Astrocyte of the cerebellum (primary cell): ENCODE results near the gene KCNB1.

ENCODE experiments used
- DNase-seq: peaks from one replicate; pipeline ENCODE4 v3.0.0-alpha.2; 2011; ENCODE audit warnings: low read depth
- H3K4me3 ChIP-seq: 2 replicates; pipeline ENCODE4 v1.5.1; 2011; ENCODE audit warnings: mild to moderate bottlenecking, low read depth, low read length, moderate library complexity
- in situ Hi-C: cut with HindIII; loops from 2 replicates; pipeline ENCODE4 v1.10.0; 2017; ENCODE audit warnings: low sequenced_read_pairs
- TF ChIP-seq, protein P1 (sequence below): IDR thresholded peaks from 2 replicates; pipeline ENCODE4 v1.5.1; 2012; ENCODE audit warnings: low read length, low read depth, moderate library complexity, mild to moderate bottlenecking; ENCODE audit errors: missing control alignments

KCNB1 gene

DNA sequence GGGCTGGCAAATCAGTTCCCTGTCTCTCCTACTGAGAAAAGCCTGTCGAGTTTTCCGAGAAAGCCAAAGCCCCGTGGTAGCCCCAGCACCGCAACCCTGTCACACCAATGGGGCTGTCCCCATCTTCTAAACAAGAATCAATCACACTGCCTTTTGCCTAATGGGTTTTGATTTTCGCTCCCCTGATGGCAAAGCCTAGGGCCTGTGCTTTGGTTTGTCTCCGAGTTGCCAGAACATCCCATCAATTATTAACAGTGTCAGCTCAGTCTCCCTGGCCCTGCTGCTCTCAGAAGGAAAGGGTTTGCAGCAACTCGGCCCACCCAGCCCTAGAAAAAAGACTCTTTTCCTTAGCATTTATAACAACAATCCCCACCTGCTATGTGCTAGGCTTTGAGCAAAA, 4.2 kb downstream of the KCNB1 start:
- TF ChIP-seq, protein P1, sequence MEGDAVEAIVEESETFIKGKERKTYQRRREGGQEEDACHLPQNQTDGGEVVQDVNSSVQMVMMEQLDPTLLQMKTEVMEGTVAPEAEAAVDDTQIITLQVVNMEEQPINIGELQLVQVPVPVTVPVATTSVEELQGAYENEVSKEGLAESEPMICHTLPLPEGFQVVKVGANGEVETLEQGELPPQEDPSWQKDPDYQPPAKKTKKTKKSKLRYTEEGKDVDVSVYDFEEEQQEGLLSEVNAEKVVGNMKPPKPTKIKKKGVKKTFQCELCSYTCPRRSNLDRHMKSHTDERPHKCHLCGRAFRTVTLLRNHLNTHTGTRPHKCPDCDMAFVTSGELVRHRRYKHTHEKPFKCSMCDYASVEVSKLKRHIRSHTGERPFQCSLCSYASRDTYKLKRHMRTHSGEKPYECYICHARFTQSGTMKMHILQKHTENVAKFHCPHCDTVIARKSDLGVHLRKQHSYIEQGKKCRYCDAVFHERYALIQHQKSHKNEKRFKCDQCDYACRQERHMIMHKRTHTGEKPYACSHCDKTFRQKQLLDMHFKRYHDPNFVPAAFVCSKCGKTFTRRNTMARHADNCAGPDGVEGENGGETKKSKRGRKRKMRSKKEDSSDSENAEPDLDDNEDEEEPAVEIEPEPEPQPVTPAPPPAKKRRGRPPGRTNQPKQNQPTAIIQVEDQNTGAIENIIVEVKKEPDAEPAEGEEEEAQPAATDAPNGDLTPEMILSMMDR = no peak
- in situ Hi-C loops = no loop called here
- DNase-seq = no peak
- no peak overlapping the region for H3K4me3 ChIP-seq

DNA sequence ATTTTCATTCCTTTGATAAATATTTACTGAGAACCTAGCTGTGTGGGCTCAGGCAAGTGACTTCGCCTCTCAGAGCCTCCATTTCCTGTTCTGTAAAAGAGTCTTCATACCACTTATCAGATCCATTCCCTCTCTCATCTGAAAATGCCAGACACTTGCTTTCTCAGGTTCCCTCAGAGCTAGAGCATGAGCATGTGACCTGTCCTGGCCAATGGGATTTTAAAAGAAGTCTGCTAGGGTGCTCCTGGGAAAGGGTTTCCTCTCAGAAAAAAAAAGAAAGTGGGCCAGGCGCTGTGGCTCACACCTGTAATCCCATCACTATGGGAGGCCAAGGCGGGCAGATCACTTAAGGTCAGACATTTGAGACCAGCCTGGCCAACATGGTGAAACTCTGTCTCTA, 5.3 kb downstream of the KCNB1 start:
- H3K4me3 ChIP-seq = no peak overlapping the region
- TF ChIP-seq, protein P1 = no peak
- in situ Hi-C loops = no loop called here

DNA sequence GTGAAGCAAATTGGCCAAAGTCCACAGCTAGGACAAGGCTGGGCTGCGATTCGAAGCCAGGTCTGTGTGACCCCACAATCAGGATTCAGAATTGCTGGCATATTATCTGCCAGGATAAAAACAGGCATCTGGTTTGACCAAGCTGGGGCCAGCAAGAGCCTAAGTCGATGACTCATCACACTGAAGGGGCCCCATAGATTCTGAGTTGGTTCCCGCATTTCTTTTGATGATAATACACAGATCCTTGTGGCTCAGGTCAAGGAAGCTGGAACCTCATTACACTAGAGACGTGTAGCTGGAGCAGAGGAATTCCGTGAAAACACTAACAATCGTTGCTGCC, 6.5 kb downstream of the KCNB1 start:
- TF ChIP-seq, protein P1 = no peak
- in situ Hi-C loops = no loop called here
- no peak for DNase-seq
- no peak overlapping the region for H3K4me3 ChIP-seq

More for the DNA sequence above, 5.3 kb downstream of the KCNB1 start:
- no peak for DNase-seq

DNA sequence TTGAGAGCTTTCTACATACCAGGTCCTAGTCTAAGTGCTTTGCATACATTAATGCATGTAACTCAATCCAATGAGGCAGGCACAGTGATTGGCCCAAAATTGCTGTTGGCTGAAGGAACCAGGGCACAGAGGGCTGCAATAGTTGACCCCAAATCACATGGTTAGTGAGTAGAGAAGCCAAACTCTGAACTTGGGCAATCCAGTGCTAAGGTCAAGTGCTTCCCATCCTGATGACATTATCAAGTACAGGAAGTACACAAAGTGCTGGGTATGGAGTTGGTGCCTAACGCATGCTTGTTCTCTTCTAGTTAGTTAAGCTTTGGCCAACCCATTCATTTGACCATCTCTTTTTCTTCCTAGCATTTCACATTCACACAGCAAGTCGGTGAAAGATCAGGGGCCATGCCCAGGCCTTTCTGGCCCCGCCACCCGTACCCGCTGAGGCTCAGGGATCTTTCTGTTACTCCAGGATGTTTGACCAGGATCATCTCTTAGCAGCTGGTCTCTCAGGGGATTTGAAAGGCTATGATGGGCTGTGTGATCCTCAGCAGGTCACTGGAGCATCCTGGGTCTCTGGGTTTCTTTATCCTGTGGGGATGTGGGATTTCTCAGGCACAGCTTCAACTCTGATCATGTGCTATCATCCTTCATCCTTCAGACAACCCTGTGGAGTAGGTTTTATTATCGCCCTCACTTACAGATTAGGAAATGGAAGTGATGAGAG, 7.0 kb downstream of the KCNB1 start:
- in situ Hi-C loops = no loop called here
- H3K4me3 ChIP-seq = no peak overlapping the region
- no peak for DNase-seq
- TF ChIP-seq, protein P1 = no peak

DNA sequence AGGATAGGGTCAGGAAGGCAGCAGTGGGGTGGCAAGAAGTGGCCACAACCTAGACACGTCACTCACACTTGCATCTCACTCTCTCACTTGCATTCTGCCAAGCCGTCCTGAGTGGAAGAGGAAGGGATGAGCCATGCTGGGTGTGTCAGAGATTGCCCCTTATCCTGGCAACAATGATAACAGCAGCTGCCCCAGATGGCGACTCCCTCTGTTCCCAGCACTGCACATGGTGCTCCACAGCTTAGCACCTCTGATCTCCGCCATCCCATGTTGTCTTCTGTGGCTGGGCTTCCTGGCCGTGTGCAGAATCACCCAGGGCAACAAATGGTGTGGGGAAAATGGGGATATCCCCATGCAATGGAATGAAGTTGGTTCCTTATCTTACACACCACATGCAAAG, 11.1 kb downstream of the KCNB1 start:
- H3K4me3 ChIP-seq = no peak overlapping the region
- no peak for DNase-seq
- TF ChIP-seq, protein P1 = no peak
- in situ Hi-C loops = loop anchor here (5.0 kb wide), 1 partner anchor 39 kb away; no protein-coding TSS in a partner anchor

DNA sequence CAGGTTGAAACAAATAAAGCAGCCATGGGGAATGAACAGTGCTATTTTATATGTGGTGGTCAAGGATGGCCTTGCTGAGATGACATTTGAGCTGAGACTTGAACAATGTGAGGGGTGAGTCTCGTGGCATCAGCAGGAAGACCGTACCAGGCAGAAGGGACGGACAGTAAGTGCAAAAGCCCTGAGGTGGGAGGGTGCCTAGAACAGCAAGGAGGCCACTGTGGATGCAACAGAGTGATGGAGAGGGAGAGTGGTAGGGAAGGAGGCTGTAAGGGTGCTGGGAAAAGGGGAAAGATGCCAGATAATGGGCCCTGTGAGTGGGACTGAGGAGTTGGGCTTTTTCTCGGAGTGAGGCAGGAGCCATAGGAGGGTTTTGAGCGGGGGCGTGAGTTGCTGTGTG, 11.5 kb downstream of the KCNB1 start:
- DNase-seq = no peak
- in situ Hi-C loops = loop anchor here (5.0 kb wide), 1 partner anchor 39 kb away; no protein-coding TSS in a partner anchor
- TF ChIP-seq, protein P1 = no peak
- no peak overlapping the region for H3K4me3 ChIP-seq
